GM19455 (cell line): ENCODE data around the gene HSP90B1.

Experiments
- ATAC-seq: cut with Tn5 transposase; IDR thresholded peaks from one replicate; pipeline ENCODE4 v1.9.1; 2021; ENCODE audit not compliant: unreplicated experiment

Gene HSP90B1

GRCh38 chr12:103969391-103969790 lies 39.2 kb downstream of the HSP90B1 start:
- ATAC-seq = no peak

- ATAC-seq = no peak
Measured at GRCh38 chr12:103973909-103974308, 43.7 kb downstream of the HSP90B1 start.

GRCh38 chr12:103975368-103975767 lies 45.2 kb downstream of the HSP90B1 start:
- no peak for ATAC-seq

- no peak for ATAC-seq
Measured at GRCh38 chr12:103978384-103978982, 48.3 kb downstream of the HSP90B1 start.

DNA sequence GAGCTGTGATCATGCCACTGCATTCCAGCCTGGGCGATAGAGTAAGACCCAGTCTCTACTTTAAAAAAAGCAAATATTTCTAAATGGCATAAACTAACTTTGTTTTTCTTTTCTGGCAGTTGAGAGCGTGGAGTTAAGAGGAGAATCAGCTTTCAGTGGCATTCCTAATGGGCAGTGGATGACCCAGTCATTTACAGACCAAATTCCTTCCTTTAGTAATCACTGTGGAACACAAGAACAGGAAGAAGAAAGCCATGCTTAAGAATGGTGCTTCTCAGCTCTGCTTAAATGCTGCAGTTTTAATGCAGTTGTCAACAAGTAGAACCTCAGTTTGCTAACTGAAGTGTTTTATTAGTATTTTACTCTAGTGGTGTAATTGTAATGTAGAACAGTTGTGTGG lies 56.6 kb downstream of the HSP90B1 start:
- no peak for ATAC-seq

GRCh38 chr12:103994235-103994634 lies 64.0 kb downstream of the HSP90B1 start:
- ATAC-seq = no peak

DNA sequence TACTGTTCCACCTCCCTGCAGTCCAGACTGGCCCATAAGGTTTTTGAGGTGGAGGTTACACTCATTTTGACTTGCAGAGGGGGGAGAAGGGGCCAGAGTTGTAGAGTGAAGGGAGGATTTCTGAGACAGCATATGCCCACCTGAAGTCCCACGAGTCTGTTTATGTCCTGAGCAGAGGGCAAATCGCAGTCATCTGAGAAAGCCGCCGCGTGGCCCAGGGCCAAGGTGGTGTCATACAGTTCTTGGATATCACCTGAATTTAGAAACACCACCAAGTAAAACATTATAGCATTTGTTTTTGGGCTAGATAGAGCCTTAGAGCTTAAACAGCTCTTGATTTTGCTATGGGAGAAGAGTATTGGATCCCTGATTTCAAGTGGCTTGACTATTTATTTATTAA lies 66.4 kb downstream of the HSP90B1 start:
- no peak for ATAC-seq

- no peak for ATAC-seq
Measured at GRCh38 chr12:103997286-103997900, 67.2 kb downstream of the HSP90B1 start.
